ENCODE measurements around the gene BEGAIN.

DNA sequence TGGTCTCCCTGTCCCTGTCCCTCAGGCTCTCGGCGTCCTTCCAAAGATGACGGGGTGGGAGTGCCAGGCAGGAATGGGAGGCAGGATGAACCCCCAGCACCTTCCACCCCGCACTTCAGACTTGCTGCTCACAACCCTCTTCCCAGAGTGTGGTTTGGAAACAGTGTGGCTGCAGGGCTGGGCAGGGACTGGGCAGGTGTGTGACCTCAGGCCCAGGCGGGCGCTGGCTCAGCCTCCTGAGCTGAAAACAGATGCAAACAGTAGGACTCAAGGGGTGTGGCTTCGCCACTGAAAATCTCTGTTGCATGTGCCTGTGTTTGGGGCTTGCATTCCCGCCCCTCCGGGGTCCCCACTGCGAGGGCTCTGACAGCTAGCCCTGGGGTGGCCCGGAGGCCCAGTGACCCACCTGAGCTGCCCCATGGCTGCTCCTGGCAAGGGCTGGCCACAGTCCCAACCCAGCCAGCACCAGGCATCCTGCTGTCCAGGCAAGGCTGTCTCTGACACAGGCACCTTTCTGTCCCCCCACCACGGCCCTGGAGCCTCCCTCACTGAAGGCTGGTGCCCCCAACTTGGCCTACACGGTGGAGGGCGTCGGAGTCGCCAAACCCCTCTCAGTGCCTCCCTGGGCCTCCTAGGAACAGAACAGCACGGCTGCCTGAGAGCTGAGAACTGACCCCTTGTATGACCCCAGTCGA, 46.1 kb downstream of the BEGAIN start:
- TF ChIP-seq POLR2AphosphoS5 (IDR thresholded peaks at IDR 0.05; ENCODE audit: low read depth, low read length) (no peak), POLR2A (IDR thresholded peaks at IDR 0.05; ENCODE audit: low read depth, low read length) (no peak), TAF1 (IDR thresholded peaks at IDR 0.05; ENCODE audit: borderline replicate concordance, low read depth, low read length) (no peak)

Data from GM12892 (cell line).